Loucy (cell line): ENCODE results near the gene PIAS4.

Experiments
- EZH2phosphoT487 ChIP-seq: fragments of 200-600 bp; IDR thresholded peaks from 2 replicates; pipeline ENCODE4 v1.6.1; 2018; ENCODE audit warnings: antibody characterized with exemption, mild to moderate bottlenecking, moderate library complexity, borderline replicate concordance
- TF ChIP-seq, protein P1 (sequence below): fragments of 200-600 bp; sonication (generic); conservative IDR thresholded peaks from 2 replicates; pipeline ENCODE4 v1.5.1; 2014; ENCODE audit warnings: mild to moderate bottlenecking, antibody characterized with exemption, low read length

DNA sequence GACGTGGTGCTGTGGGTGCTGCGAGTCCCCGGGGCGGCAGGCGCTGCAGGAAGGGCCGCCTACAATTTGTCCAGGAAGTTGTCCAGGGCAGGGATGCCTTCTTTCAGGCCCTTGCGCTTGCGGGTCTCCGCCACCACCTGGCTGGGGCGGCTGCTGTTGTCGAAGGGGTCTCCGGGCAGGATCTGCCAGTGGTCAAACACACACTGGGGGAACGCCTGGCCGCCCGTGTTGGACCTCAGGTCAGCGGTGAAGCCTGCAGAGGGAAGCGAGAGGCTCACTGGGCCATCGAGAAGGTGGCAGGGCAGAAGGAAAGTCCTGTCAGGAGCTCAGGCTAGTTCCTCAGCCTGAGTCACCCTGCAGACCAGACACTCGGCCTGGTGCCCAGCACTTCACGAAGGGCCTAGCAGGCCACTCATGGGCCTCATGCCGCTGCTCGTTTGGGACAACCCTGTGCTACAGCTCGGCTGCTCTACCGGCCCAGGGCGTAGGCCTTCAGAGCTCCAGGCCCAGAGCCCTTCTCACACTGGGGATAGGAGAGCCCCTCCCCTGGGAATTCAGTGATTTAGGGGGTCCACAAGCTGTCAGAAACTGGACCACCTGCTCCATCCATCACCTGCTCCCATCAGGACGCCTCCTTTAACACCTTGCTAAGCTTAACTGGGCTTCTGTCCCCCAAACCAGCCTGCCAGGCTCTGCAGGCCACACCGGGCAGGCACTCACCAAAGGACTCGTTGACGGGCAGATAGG lies 30.9 kb upstream of the PIAS4 start:
- TF ChIP-seq, protein P1, sequence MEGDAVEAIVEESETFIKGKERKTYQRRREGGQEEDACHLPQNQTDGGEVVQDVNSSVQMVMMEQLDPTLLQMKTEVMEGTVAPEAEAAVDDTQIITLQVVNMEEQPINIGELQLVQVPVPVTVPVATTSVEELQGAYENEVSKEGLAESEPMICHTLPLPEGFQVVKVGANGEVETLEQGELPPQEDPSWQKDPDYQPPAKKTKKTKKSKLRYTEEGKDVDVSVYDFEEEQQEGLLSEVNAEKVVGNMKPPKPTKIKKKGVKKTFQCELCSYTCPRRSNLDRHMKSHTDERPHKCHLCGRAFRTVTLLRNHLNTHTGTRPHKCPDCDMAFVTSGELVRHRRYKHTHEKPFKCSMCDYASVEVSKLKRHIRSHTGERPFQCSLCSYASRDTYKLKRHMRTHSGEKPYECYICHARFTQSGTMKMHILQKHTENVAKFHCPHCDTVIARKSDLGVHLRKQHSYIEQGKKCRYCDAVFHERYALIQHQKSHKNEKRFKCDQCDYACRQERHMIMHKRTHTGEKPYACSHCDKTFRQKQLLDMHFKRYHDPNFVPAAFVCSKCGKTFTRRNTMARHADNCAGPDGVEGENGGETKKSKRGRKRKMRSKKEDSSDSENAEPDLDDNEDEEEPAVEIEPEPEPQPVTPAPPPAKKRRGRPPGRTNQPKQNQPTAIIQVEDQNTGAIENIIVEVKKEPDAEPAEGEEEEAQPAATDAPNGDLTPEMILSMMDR, result no peak
- TF ChIP-seq EZH2phosphoT487, result no peak
